LNCaP clone FGC (cell line): ENCODE measurements around the gene STK32B.

Source experiments
- DNase-seq: peaks from one replicate; pipeline ENCODE4 v3.0.0-alpha.2; 2011; ENCODE audit warnings: low read depth
- H3K4me3 ChIP-seq: 2 replicates; pipeline ENCODE4 v1.5.1; 2011; ENCODE audit warnings: mild to moderate bottlenecking, low read depth, low read length, control low read depth
- TF ChIP-seq, protein P1 (sequence below): IDR thresholded peaks from 2 replicates; pipeline ENCODE4 v1.5.1; 2012; ENCODE audit warnings: mild to moderate bottlenecking; ENCODE audit not compliant: control insufficient read depth, insufficient read depth; ENCODE audit errors: extremely low read depth

Gene STK32B

DNA sequence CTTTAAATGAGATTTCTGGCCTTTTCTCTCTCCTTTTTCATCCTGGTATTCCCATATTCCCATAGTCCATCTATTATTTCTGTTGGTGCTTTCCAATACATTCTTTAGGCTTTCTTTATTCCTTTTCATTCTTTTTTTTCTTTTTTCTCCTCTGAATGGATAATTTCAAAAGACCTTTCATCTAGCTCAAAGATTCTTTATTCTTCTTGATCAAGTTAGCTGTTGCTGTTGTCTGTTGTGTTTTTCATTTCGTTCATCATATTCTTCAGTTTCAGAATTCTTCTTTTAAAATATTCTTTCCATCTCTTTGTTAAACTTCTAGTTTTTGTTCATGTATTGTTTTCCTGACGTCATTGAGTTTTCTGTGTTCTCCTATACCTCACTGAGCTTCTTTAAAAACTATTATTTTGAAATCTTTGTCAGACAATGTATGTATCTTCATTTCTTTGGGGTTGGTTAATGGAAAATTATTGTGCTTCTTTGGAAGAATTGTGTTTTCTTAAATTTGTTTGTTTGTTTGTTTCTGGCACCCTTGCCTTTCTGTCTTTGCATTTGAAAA, 30.2 kb downstream of the STK32B start:
- TF ChIP-seq, protein P1, sequence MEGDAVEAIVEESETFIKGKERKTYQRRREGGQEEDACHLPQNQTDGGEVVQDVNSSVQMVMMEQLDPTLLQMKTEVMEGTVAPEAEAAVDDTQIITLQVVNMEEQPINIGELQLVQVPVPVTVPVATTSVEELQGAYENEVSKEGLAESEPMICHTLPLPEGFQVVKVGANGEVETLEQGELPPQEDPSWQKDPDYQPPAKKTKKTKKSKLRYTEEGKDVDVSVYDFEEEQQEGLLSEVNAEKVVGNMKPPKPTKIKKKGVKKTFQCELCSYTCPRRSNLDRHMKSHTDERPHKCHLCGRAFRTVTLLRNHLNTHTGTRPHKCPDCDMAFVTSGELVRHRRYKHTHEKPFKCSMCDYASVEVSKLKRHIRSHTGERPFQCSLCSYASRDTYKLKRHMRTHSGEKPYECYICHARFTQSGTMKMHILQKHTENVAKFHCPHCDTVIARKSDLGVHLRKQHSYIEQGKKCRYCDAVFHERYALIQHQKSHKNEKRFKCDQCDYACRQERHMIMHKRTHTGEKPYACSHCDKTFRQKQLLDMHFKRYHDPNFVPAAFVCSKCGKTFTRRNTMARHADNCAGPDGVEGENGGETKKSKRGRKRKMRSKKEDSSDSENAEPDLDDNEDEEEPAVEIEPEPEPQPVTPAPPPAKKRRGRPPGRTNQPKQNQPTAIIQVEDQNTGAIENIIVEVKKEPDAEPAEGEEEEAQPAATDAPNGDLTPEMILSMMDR, result no peak
- no peak for DNase-seq
- H3K4me3 ChIP-seq, result no peak overlapping the region

DNA sequence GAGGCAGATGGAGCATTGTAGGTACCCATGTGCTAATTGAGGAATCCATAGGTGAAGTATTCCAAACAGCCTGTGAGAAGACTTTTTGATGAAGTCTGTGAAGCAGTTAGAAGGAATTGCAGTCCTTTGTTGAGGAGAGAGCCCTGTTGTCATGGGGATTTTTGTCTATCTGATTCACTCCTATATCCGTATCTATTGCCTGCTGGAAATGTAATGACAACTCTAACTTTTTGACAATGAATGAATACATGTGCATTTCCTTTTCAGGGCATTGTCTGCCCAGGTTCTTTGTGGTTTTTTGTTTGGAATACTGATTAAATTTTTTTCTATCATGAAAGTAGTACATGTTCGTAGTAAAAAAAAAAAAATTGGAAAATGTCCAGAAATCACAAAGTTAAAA, 31.1 kb downstream of the STK32B start:
- DNase-seq, result no peak
- TF ChIP-seq, protein P1, result no peak
- no peak overlapping the region for H3K4me3 ChIP-seq

DNA sequence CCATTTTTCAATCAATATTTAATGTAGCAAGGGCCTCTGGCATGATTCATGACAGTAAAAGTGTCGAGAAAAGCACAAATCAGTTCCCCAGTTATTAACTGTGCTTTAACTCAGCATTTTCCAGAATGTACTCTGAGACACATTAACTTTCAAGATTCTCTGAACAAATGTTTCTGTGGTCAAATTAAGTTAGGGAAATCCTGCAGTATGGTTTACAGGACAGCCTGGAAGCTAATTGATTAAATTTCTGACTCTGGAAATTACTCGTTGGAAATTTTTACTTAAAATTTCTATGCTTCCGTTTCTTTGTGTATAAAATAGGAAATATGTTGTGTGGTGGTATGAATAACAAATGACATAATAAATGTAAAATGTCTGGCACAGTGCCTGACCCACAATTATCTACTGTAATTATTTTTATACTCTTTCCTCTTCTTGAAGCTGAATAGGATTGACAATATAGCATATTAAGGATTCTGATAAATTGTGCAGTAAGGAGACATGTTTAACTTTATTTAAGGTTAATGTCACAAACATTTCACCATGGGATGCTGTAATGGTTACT, 33.7 kb downstream of the STK32B start:
- TF ChIP-seq, protein P1, result no peak
- no peak overlapping the region for H3K4me3 ChIP-seq
- DNase-seq, result no peak

DNA sequence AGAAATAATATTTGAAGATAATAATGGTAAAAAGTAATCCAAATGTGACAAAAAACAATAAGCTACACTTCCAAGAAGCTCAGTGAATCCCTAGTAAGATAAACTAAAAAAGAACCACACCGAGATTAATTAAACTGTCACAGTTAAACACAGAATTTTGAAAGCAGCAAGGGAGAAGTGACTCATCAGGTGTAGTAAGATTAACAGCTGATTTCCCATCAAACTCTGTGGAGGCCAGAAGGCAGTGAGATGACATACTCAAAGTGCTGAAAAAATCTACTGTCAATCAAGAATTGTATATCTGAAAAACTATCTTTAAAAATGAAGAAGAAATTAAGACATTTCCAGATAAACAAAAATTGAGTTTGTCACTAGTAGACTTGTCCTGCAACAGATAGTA, 35.3 kb downstream of the STK32B start:
- DNase-seq, result no peak
- H3K4me3 ChIP-seq, result no peak overlapping the region
- TF ChIP-seq, protein P1, result no peak

DNA sequence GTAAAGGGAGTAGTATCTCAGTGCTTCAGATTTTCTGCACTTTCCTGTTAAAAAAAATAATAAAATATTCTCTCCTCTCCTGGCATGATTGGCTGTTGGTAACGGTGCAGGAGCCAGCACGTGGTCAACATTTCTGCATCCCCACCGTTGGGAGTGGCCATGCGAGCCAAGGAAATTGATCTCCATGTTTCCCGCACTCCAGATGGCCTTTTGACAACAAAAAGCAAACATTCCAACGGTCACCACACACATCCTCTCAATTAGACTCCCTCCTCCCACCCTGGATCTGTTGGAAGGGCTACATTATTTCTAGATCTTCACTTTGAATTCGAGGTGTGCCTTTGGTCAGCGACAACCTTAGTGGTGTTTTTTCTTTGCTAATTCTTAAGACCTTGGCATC, 45.0 kb downstream of the STK32B start:
- H3K4me3 ChIP-seq, result no peak overlapping the region
- TF ChIP-seq, protein P1, result no peak

DNA sequence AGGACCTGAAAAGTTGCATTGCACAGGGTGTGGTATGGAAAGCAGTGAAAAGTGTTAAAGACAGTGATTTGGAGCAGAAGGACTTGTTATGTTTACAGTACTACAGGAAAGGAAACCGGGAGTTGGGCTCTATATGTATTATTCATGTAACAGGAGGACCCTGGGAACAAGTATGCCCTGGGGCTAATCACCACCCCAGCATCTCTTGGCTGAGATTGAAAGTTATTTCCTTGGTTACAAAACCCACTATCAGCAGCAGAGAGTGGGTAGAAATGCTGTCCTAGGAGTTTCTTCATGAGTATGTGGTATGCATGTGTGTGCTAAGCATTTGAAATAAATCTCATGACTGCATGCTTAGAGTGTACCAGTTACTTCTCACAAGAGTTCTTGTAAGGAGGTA, 46.9 kb downstream of the STK32B start:
- no peak overlapping the region for H3K4me3 ChIP-seq

More for the DNA sequence above, 45.0 kb downstream of the STK32B start:
- no peak for DNase-seq

More for the DNA sequence above, 46.9 kb downstream of the STK32B start:
- DNase-seq, result no peak
- TF ChIP-seq, protein P1, result no peak
